Endothelial cell (in vitro differentiated cells): Measurements from ENCODE around the gene UBA6. TPM values are rescaled to one million over a fixed set of nuclear protein-coding genes. Genes with fewer than 3 reads are reported as not detected.

ENCODE experiments used
- DNase-seq: peaks from one replicate; pipeline ENCODE4 v3.0.0; 2021; ENCODE audit warnings: low spot score
- H3K27ac Mint-ChIP-seq: one replicate; pipeline ENCODE4 v1.8.0; 2021; ENCODE audit warnings: mixed read lengths, inconsistent platforms; ENCODE audit not compliant: unreplicated experiment
- H3K27me3 Mint-ChIP-seq: one replicate; pipeline ENCODE4 v1.8.0; 2021; ENCODE audit warnings: mild to moderate bottlenecking, moderate library complexity, mixed read lengths, inconsistent platforms; ENCODE audit not compliant: unreplicated experiment
- H3K36me3 Mint-ChIP-seq: one replicate; pipeline ENCODE4 v1.8.0; 2021; ENCODE audit warnings: mild to moderate bottlenecking, low read depth, mixed read lengths, inconsistent platforms; ENCODE audit not compliant: unreplicated experiment
- H3K4me1 Mint-ChIP-seq: one replicate; pipeline ENCODE4 v1.8.0; 2021; ENCODE audit warnings: mild to moderate bottlenecking, mixed read lengths, inconsistent platforms; ENCODE audit not compliant: unreplicated experiment
- H3K4me3 Mint-ChIP-seq: one replicate; pipeline ENCODE4 v1.8.0; 2021; ENCODE audit warnings: mild to moderate bottlenecking, mixed read lengths, inconsistent platforms; ENCODE audit not compliant: unreplicated experiment
- H3K9me3 Mint-ChIP-seq: one replicate; pipeline ENCODE4 v1.8.0; 2021; ENCODE audit warnings: mixed read lengths, inconsistent platforms; ENCODE audit not compliant: unreplicated experiment
- CTCF ChIP-seq: fragments of 200-600 bp; sonication (generic); IDR thresholded peaks from one replicate; pipeline ENCODE4 v1.5.0; 2021; ENCODE audit warnings: antibody characterized with exemption; ENCODE audit not compliant: unreplicated experiment
- total RNA-seq: library from RNA; stranded (reverse); fragmentation: NEBNext Ultra II Directional; extraction: Animal tissue kit (Norgen Biotek cat#: 25700); gene quantifications from one replicate; pipeline ENCODE4 v1.2.1, GENCODE V29; 2021; ENCODE audit not compliant: unreplicated experiment

The UBA6 gene
- total RNA-seq, 1 donor from 2014 or later, result 79.5 TPM

- TF ChIP-seq CTCF, result no peak
- Mint-ChIP-seq H3K36me3 (peaks cover 9% of the 10 kb centered on the region), H3K27me3 (peaks cover 1% of the 10 kb centered on the region), H3K4me1 (peaks cover 4% of the 10 kb centered on the region), H3K27ac (no peak overlapping the region), H3K4me3 (no peak overlapping the region), H3K9me3 (no peaks in the 10 kb centered on the region)
- DNase-seq, result no peak
These were observed 21.0 kb upstream of the UBA6 start for GRCh38 chr4:67721770-67722597.

- Mint-ChIP-seq H3K9me3 (no peaks in the 10 kb centered on the region), H3K27me3 (peaks cover 5% of the 10 kb centered on the region), H3K4me1 (no peaks in the 10 kb centered on the region), H3K36me3 (peaks cover 12% of the 10 kb centered on the region), H3K27ac (peak overlapping the region; percentile 81), H3K4me3 (peak overlapping the region; percentile 76)
- DNase-seq, result no peak
- no peak for TF ChIP-seq CTCF
These were observed 20.4 kb upstream of the UBA6 start for GRCh38 chr4:67721315-67721769.

GRCh38 chr4:67719953-67720617, 19.1 kb upstream of the UBA6 start:
- H3K4me3 Mint-ChIP-seq, result no peak overlapping the region
- H3K4me1 Mint-ChIP-seq, result no peaks in the 10 kb centered on the region
- H3K27me3 Mint-ChIP-seq, result peaks cover 5% of the 10 kb centered on the region
- H3K9me3 Mint-ChIP-seq, result no peaks in the 10 kb centered on the region
- H3K27ac Mint-ChIP-seq, result peak overlapping the region; percentile 9
- DNase-seq, result no peak
- no peak for TF ChIP-seq CTCF
- peaks cover 16% of the 10 kb centered on the region for H3K36me3 Mint-ChIP-seq

- Mint-ChIP-seq H3K4me1 (no peaks in the 10 kb centered on the region), H3K4me3 (no peak overlapping the region), H3K27ac (no peak overlapping the region), H3K36me3 (peaks cover 19% of the 10 kb centered on the region), H3K9me3 (no peaks in the 10 kb centered on the region), H3K27me3 (peaks cover 5% of the 10 kb centered on the region)
- TF ChIP-seq CTCF, result no peak
- no peak for DNase-seq
These were observed 17.9 kb upstream of the UBA6 start for GRCh38 chr4:67718848-67719247.

GRCh38 chr4:67717586-67717985, 16.6 kb upstream of the UBA6 start:
- H3K27ac Mint-ChIP-seq, result no peak overlapping the region
- H3K27me3 Mint-ChIP-seq, result peaks cover 5% of the 10 kb centered on the region
- DNase-seq, result no peak
- peaks cover 18% of the 10 kb centered on the region for H3K36me3 Mint-ChIP-seq
- H3K9me3 Mint-ChIP-seq, result no peaks in the 10 kb centered on the region
- TF ChIP-seq CTCF, result no peak
- peaks cover 6% of the 10 kb centered on the region for H3K4me1 Mint-ChIP-seq
- H3K4me3 Mint-ChIP-seq, result no peak overlapping the region
